HepG2 (cell line): Measurements from ENCODE around the gene SSBP4. TPM values are rescaled to one million over a fixed set of nuclear protein-coding genes. Genes with fewer than 3 reads are reported as not detected.

Experiments used
- ATAC-seq: fragments of 200-7000 bp; cut with Tn5 transposase; 3 replicates; pipeline ENCODE4 v1.9.1; 2020; ENCODE audit warnings: mild to moderate bottlenecking, moderate library complexity
- BruUV-seq: library from RNA; stranded (reverse); fragments of 400-500 nt; replicated peaks from 2 replicates; lab custom pipeline; 2021; lab: Mats Ljungman, UMichigan
- CTCF ChIA-PET: fragments of 300-600 bp; formaldehyde crosslinking; extraction: SDS; loops from one replicate; lab custom pipeline; 2021; ENCODE audit warnings: low total read pairs, inconsistent platforms, low intra/inter-chr PET ratio; lab: Yijun Ruan, JAX
- POLR2A ChIA-PET: fragments of 350-600 bp; sonication (Branson Sonifier 250); formaldehyde crosslinking; loops from one replicate; lab custom pipeline; 2020; ENCODE audit warnings: antibody characterized with exemption, inconsistent platforms; lab: Yijun Ruan, JAX
- DNase-seq: peaks from one replicate; pipeline ENCODE4 v3.0.0-alpha.2; 2015; ENCODE audit warnings: low spot score
- FAIRE-seq: peaks from 3 replicates; lab custom pipeline; 2011; peaks lifted over from hg19 to GRCh38; lab: Jason Lieb, UNC
- H2AFZ ChIP-seq: one replicate; pipeline ENCODE4 v1.6.1; 2011; ENCODE audit warnings: low read length, inconsistent platforms
- H3K27ac ChIP-seq: fragments of 300-600 bp; 3 replicates; pipeline ENCODE4 v1.8.0; 2011; ENCODE audit warnings: mixed run types, mild to moderate bottlenecking, mixed read lengths, low read length, inconsistent platforms; ENCODE audit not compliant: insufficient read depth; ENCODE audit errors: extremely low read length
- H3K27me3 ChIP-seq, 2 experiments: fragments of 200-600 bp in 1 of 2; 2 replicates in 1 of 2; 3 replicates in 1 of 2; pipeline versions ENCODE4 v1.6.0 to v1.8.0; 2011; ENCODE audit warnings: low read length in 2 of 2, mild to moderate bottlenecking in 2 of 2, moderate library complexity in 2 of 2, inconsistent platforms in 1 of 2; ENCODE audit not compliant: insufficient read depth in 2 of 2, control insufficient read depth in 1 of 2
- H3K36me3 ChIP-seq, 2 experiments: fragments of 200-600 bp in 1 of 2; replicated peaks in 1 of 2; 2 replicates in 1 of 2; 3 replicates in 1 of 2; pipeline versions ENCODE4 v1.5.1 to v1.8.0; 2011; ENCODE audit warnings: low read length in 2 of 2, inconsistent platforms in 1 of 2; ENCODE audit not compliant: insufficient read depth in 2 of 2, control insufficient read depth in 1 of 2
- H3K4me1 ChIP-seq: 2 replicates; pipeline ENCODE4 v1.5.1; 2012; ENCODE audit warnings: low read length, inconsistent platforms; ENCODE audit not compliant: insufficient read depth
- H3K4me2 ChIP-seq: 2 replicates; pipeline ENCODE4 v1.6.0; 2011; ENCODE audit warnings: low read depth, low read length, inconsistent platforms
- H3K4me3 ChIP-seq, 3 experiments: fragments of 200-600 bp in 1 of 3; sonication (generic), shearing (Covaris generic) in 1 of 3; replicated peaks in 1 of 3; 2 replicates each; pipeline ENCODE4 v1.5.1; 2011 to 2016; ENCODE audit warnings: low read length in 3 of 3, inconsistent platforms in 2 of 3, low read depth in 2 of 3, mild to moderate bottlenecking in 2 of 3, control low read depth in 1 of 3, mixed read lengths in 1 of 3; ENCODE audit not compliant: insufficient read depth in 1 of 3
- H3K79me2 ChIP-seq: one replicate; pipeline ENCODE4 v1.6.1; 2011; ENCODE audit warnings: low read length, inconsistent platforms; ENCODE audit not compliant: insufficient read depth
- H3K9ac ChIP-seq: 2 replicates; pipeline ENCODE4 v1.6.0; 2011; ENCODE audit warnings: mild to moderate bottlenecking, low read depth, low read length, inconsistent platforms; ENCODE audit not compliant: insufficient read depth
- H3K9me3 ChIP-seq: 2 replicates; pipeline ENCODE4 v1.5.1; 2012; ENCODE audit warnings: mild to moderate bottlenecking, low read length
- H4K20me1 ChIP-seq: 2 replicates; pipeline ENCODE4 v1.6.0; 2011; ENCODE audit warnings: inconsistent platforms, mild to moderate bottlenecking, low read length, moderate library complexity; ENCODE audit not compliant: insufficient read depth
- DNMT1 ChIP-seq: sonication (generic); formaldehyde crosslinking; IDR thresholded peaks from 2 replicates; pipeline ENCODE4 v1.5.1; 2020; ENCODE audit warnings: mild to moderate bottlenecking, missing genetic modification reagents
- NFYB ChIP-seq: sonication (generic); formaldehyde crosslinking; IDR thresholded peaks from 2 replicates; pipeline ENCODE4 v1.4.0; 2020; ENCODE audit warnings: missing genetic modification reagents
- RXRA ChIP-seq: sonication (generic); formaldehyde crosslinking; IDR thresholded peaks from 2 replicates; pipeline ENCODE4 v1.5.1; 2020; ENCODE audit warnings: missing genetic modification reagents
- WGBS: methylation state at CpG from one replicate; pipeline ENCODE4 v1.1.6; 2017; ENCODE audit warnings: low lambda C conversion rate; 5-methylcytosine and 5-hydroxymethylcytosine counted together
- in situ Hi-C: cut with HindIII; loops from 2 replicates; pipeline ENCODE4 v1.10.0; 2017; ENCODE audit warnings: low pct_unique_long_range_greater_than_20kb; ENCODE audit not compliant: extremely low pct_ligation_motif_present
- intact Hi-C: fragments of 100-400 bp; cut with micrococcal nuclease; formaldehyde crosslinking; loops from one replicate; pipeline ENCODE4 v1.10.0; 2022; ENCODE audit not compliant: unreplicated experiment
- polyA plus RNA-seq, 8 experiments: library from polyadenylated mRNA; depleted of rRNA in 3 of 8; stranded (reverse) in 7 of 8; unstranded in 1 of 8; fragments of >200 nt; fragmentation: Illumina TruSeq in 4 of 8; extraction: Trizol in 4 of 8; gene quantifications; 2 replicates each; pipeline versions ENCODE4 v1.2.1 to v1.2.3, GENCODE V29; 2011 to 2016; ENCODE audit warnings: low read depth in 4 of 8, missing spikeins in 1 of 8, mixed read lengths in 1 of 8; ENCODE audit not compliant: insufficient read depth in 1 of 8
- total RNA-seq, 5 experiments: library from RNA; depleted of rRNA; stranded (reverse); fragments of >200 nt; fragmentation: Illumina TruSeq; extraction: Trizol; gene quantifications; 2 replicates each; pipeline ENCODE4 v1.2.3, GENCODE V29; 2016; ENCODE audit warnings: low read depth in 1 of 5
- TF ChIP-seq, protein P1 (sequence below): sonication (generic); formaldehyde crosslinking; IDR thresholded peaks from 2 replicates; pipeline ENCODE4 v1.4.0; 2020; ENCODE audit warnings: low read depth, mild to moderate bottlenecking, missing genetic modification reagents
- TF ChIP-seq, protein P2 (sequence below): sonication (generic); formaldehyde crosslinking; IDR thresholded peaks from 2 replicates; pipeline ENCODE4 v1.9.0; 2022; ENCODE audit warnings: missing genetic modification reagents, mild to moderate bottlenecking, borderline replicate concordance
- TF ChIP-seq, protein P3 (sequence below), 2 experiments: fragments of 450-650 bp in 1 of 2; sonication (generic) in 1 of 2; formaldehyde crosslinking in 1 of 2; IDR thresholded peaks; 2 replicates each; pipeline versions ENCODE4 v1.6.1 to v1.8.0; 2016 to 2022; ENCODE audit warnings: antibody characterized with exemption in 1 of 2, mild to moderate bottlenecking in 1 of 2, missing genetic modification reagents in 1 of 2

SSBP4 gene
- total and polyA plus RNA-seq, 2 of the 13 experiments (the other 11 are each of a cell fraction or from before 2014, with no cell fraction given), result 20.8 to 39.5 TPM

DNA sequence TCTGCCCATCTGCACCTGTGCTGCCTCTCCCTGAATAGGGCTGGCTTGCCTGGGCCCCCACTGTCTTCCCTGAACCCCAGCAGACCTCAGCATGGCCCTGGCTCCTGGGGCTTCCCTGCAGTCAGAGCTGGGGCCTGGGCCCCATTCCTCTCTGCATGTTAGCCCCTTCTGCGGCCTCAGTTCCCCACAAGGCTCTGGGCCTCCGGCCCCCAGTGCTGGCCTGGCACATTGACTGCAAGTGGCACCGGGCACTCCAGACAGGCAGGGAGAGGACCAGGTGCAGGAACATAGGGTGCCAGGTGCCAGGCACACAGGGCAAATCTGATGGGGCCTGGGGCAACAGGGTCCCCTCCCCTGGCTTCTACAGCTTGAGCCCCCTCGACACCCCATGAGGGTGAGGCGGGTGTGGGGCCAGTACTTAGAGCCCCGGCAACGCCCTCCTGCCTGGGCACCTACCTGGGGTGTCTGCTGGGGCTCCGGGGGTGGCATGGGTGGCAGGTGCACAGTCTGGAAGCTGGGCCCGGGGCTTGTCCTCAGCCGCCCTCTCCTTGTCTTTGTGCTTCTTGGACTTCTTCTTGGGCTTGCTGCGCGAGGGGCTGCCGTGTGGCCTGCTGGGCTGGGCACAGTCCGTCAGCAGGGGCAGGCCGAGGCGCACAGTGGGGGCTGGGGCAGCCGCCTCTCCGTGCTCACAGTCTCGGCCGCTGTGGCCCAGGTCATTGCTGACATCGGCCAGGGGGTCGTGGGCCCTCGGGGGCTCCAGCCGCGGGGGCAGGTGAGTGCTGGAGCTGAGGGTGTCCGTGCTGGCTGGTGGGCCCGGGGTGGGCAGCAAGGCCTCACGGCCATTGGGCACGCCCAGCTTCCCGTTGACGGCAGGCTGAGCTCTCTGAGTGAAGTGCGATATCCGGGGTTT, 31.1 kb downstream of the SSBP4 start:
- Histone ChIP-seq H3K4me2 (no peak overlapping the region), H3K4me1 (peaks cover 7% of the 10 kb centered on the region; the same call in 1 of the 2 replicates), H3K4me3 (no peak overlapping the region), H2AFZ (no peak overlapping the region), H3K9ac (no peak overlapping the region), H3K9me3 (no peaks in the 10 kb centered on the region), H4K20me1 (peaks cover 7% of the 10 kb centered on the region; the same call in 1 of the 2 replicates), H3K79me2 (no peaks in the 10 kb centered on the region), H3K27ac (no peak overlapping the region), H3K27me3 (no peaks in the 10 kb centered on the region), H3K36me3 (peaks cover 32 to 51% of the 10 kb centered on the region in 2 experiments)
- ATAC-seq (no peak), DNase-seq (no peak), FAIRE-seq (no peak)
- WGBS, result 66% methylated on average over 5 of the region's 33 CpGs
- BruUV-seq, result no TSS peak
- ChIA-PET POLR2A (interaction anchor here (1.3 to 2.1 kb wide), 2 partner anchors 12 to 19 kb away, joined by 5 read pairs; no protein-coding TSS in a partner anchor), CTCF (interaction anchor here (1.2 to 2.0 kb wide), 2 partner anchors 12 to 19 kb away, joined by 4 to 13 read pairs; no protein-coding TSS in a partner anchor)
- TF ChIP-seq DNMT1, result 0 out of 2 replicates have a peak, but pooled peaks have one; percentile 7
- TF ChIP-seq, protein P1, sequence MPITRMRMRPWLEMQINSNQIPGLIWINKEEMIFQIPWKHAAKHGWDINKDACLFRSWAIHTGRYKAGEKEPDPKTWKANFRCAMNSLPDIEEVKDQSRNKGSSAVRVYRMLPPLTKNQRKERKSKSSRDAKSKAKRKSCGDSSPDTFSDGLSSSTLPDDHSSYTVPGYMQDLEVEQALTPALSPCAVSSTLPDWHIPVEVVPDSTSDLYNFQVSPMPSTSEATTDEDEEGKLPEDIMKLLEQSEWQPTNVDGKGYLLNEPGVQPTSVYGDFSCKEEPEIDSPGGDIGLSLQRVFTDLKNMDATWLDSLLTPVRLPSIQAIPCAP (CRISPR knock-in tag), result no peak
- 0 out of 2 replicates have a peak, but pooled peaks have one; percentile 1 for TF ChIP-seq NFYB
- TF ChIP-seq, protein P2, sequence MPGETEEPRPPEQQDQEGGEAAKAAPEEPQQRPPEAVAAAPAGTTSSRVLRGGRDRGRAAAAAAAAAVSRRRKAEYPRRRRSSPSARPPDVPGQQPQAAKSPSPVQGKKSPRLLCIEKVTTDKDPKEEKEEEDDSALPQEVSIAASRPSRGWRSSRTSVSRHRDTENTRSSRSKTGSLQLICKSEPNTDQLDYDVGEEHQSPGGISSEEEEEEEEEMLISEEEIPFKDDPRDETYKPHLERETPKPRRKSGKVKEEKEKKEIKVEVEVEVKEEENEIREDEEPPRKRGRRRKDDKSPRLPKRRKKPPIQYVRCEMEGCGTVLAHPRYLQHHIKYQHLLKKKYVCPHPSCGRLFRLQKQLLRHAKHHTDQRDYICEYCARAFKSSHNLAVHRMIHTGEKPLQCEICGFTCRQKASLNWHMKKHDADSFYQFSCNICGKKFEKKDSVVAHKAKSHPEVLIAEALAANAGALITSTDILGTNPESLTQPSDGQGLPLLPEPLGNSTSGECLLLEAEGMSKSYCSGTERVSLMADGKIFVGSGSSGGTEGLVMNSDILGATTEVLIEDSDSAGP (CRISPR knock-in tag), result 0 out of 2 replicates have a peak, but pooled peaks have one; percentile 36
- TF ChIP-seq, protein P3, sequence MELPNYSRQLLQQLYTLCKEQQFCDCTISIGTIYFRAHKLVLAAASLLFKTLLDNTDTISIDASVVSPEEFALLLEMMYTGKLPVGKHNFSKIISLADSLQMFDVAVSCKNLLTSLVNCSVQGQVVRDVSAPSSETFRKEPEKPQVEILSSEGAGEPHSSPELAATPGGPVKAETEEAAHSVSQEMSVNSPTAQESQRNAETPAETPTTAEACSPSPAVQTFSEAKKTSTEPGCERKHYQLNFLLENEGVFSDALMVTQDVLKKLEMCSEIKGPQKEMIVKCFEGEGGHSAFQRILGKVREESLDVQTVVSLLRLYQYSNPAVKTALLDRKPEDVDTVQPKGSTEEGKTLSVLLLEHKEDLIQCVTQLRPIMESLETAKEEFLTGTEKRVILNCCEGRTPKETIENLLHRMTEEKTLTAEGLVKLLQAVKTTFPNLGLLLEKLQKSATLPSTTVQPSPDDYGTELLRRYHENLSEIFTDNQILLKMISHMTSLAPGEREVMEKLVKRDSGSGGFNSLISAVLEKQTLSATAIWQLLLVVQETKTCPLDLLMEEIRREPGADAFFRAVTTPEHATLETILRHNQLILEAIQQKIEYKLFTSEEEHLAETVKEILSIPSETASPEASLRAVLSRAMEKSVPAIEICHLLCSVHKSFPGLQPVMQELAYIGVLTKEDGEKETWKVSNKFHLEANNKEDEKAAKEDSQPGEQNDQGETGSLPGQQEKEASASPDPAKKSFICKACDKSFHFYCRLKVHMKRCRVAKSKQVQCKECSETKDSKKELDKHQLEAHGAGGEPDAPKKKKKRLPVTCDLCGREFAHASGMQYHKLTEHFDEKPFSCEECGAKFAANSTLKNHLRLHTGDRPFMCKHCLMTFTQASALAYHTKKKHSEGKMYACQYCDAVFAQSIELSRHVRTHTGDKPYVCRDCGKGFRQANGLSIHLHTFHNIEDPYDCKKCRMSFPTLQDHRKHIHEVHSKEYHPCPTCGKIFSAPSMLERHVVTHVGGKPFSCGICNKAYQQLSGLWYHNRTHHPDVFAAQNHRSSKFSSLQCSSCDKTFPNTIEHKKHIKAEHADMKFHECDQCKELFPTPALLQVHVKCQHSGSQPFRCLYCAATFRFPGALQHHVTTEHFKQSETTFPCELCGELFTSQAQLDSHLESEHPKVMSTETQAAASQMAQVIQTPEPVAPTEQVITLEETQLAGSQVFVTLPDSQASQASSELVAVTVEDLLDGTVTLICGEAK (IDR thresholded peaks at IDR 0.05), result no peak
- TF ChIP-seq, protein P3 (CRISPR knock-in tag; IDR thresholded peaks at IDR 0.05), result 0 out of 2 replicates have a peak, but pooled peaks have one; percentile 4
- TF ChIP-seq RXRA (CRISPR knock-in tag), result 0 out of 2 replicates have a peak, but pooled peaks have one; percentile 1
- intact Hi-C loops, result no loop called here
- in situ Hi-C loops, result no loop called here
